Muscle layer of colon (tissue), 2 donors: ENCODE measurements around the gene BPIFB4.
"Not testable (repeated sequence)": the region's sequence is repeated elsewhere in the genome, so short reads cannot be mapped to it uniquely, and the experiment has no call there.

Experiments used
- H3K27ac ChIP-seq: one replicate; pipeline ENCODE4 v1.7.0; 2013; ENCODE audit warnings: low read depth, mild to moderate bottlenecking, low read length, moderate library complexity
- H3K27me3 ChIP-seq, 2 donors: one replicate each; pipeline ENCODE4 v1.7.0; 2013; ENCODE audit warnings: low read length in 2 of 2, mild to moderate bottlenecking in 2 of 2; ENCODE audit not compliant: insufficient read depth in 2 of 2, control insufficient read depth in 1 of 2
- H3K36me3 ChIP-seq: one replicate; pipeline ENCODE4 v1.7.0; 2013; ENCODE audit warnings: mild to moderate bottlenecking, low read length; ENCODE audit not compliant: insufficient read depth
- H3K4me1 ChIP-seq: one replicate; pipeline ENCODE4 v1.7.0; 2013; ENCODE audit warnings: mild to moderate bottlenecking, low read length; ENCODE audit not compliant: insufficient read depth
- H3K4me3 ChIP-seq, 2 donors: one replicate each; pipeline ENCODE4 v1.7.0; 2013; ENCODE audit warnings: low read length in 2 of 2, low read depth in 1 of 2, mild to moderate bottlenecking in 1 of 2, moderate library complexity in 1 of 2
- H3K9ac ChIP-seq: one replicate; pipeline ENCODE4 v1.7.0; 2013; ENCODE audit warnings: low read length
- H3K9me3 ChIP-seq: one replicate; pipeline ENCODE4 v1.7.0; 2013; ENCODE audit warnings: mild to moderate bottlenecking, low read length
- donor health status: abdominal sarcoma.
- donor health status: Adenocarcinoma of cecum.

BPIFB4 gene

GRCh38 chr20:33108661-33109060 is 29.2 kb downstream of the BPIFB4 start:
- Histone ChIP-seq H3K4me1 (no peaks in the 10 kb centered on the region), H3K27me3 (no peaks in the 10 kb centered on the region), H3K9ac (no peak overlapping the region), H3K36me3 (no peaks in the 10 kb centered on the region), H3K4me3 (no peak overlapping the region), H3K9me3 (no peaks in the 10 kb centered on the region), H3K27ac (no peak overlapping the region)

GRCh38 chr20:33110147-33110825 is 30.8 kb downstream of the BPIFB4 start:
- Histone ChIP-seq H3K4me3 (no peak overlapping the region), H3K27me3 (no peaks in the 10 kb centered on the region), H3K9ac (no peak overlapping the region), H3K4me1 (no peaks in the 10 kb centered on the region), H3K36me3 (no peaks in the 10 kb centered on the region), H3K27ac (no peak overlapping the region), H3K9me3 (no peaks in the 10 kb centered on the region)

- H3K27me3 ChIP-seq, result no peaks in the 10 kb centered on the region
- H3K9ac ChIP-seq, result no peak overlapping the region
- H3K36me3 ChIP-seq, result no peaks in the 10 kb centered on the region
- H3K4me3 ChIP-seq, result no peak overlapping the region
- no peaks in the 10 kb centered on the region for H3K9me3 ChIP-seq
- no peaks in the 10 kb centered on the region for H3K4me1 ChIP-seq
- H3K27ac ChIP-seq, result no peak overlapping the region
Observed at GRCh38 chr20:33111306-33111705, 31.9 kb downstream of the BPIFB4 start.

GRCh38 chr20:33112547-33113386 is 33.3 kb downstream of the BPIFB4 start:
- H3K9ac ChIP-seq, result no peak overlapping the region
- no peaks in the 10 kb centered on the region for H3K27me3 ChIP-seq
- H3K4me1 ChIP-seq, result no peaks in the 10 kb centered on the region
- H3K4me3 ChIP-seq, result no peak overlapping the region
- no peaks in the 10 kb centered on the region for H3K9me3 ChIP-seq
- H3K27ac ChIP-seq, result no peak overlapping the region
- H3K36me3 ChIP-seq, result no peaks in the 10 kb centered on the region

GRCh38 chr20:33113387-33113908 is 34.0 kb downstream of the BPIFB4 start:
- Histone ChIP-seq H3K27ac (no peak overlapping the region), H3K9me3 (no peaks in the 10 kb centered on the region), H3K27me3 (no peaks in the 10 kb centered on the region), H3K4me3 (no peak overlapping the region), H3K36me3 (no peaks in the 10 kb centered on the region), H3K9ac (no peak overlapping the region), H3K4me1 (no peaks in the 10 kb centered on the region)

- not testable (repeated sequence) for H3K9me3 ChIP-seq, H3K9ac ChIP-seq, H3K36me3 ChIP-seq, H3K27ac ChIP-seq, H3K4me3 ChIP-seq, H3K4me1 ChIP-seq, H3K27me3 ChIP-seq
Observed at GRCh38 chr20:33115501-33115900, 36.1 kb downstream of the BPIFB4 start.

GRCh38 chr20:33119725-33120720 is 40.6 kb downstream of the BPIFB4 start:
- H3K4me1 ChIP-seq, result no peaks in the 10 kb centered on the region
- H3K36me3 ChIP-seq, result no peaks in the 10 kb centered on the region
- no peaks in the 10 kb centered on the region for H3K9me3 ChIP-seq
- H3K27me3 ChIP-seq, result no peaks in the 10 kb centered on the region
- H3K27ac ChIP-seq, result no peak overlapping the region
- H3K9ac ChIP-seq, result no peak overlapping the region
- no peak overlapping the region for H3K4me3 ChIP-seq

GRCh38 chr20:33120934-33121333 is 41.5 kb downstream of the BPIFB4 start:
- Histone ChIP-seq H3K4me3 (no peak overlapping the region), H3K9ac (no peak overlapping the region), H3K27me3 (no peaks in the 10 kb centered on the region), H3K9me3 (no peaks in the 10 kb centered on the region), H3K27ac (no peak overlapping the region), H3K36me3 (no peaks in the 10 kb centered on the region), H3K4me1 (no peaks in the 10 kb centered on the region)

- H3K9me3 ChIP-seq, H3K4me1 ChIP-seq, H3K9ac ChIP-seq, H3K27me3 ChIP-seq, H3K36me3 ChIP-seq, H3K4me3 ChIP-seq, H3K27ac ChIP-seq: not testable (repeated sequence)
Observed at GRCh38 chr20:33122297-33122696, 42.9 kb downstream of the BPIFB4 start.

- Histone ChIP-seq H3K36me3 (no peaks in the 10 kb centered on the region), H3K4me3 (no peak overlapping the region), H3K27me3 (no peaks in the 10 kb centered on the region), H3K27ac (no peak overlapping the region), H3K9me3 (no peaks in the 10 kb centered on the region), H3K4me1 (no peaks in the 10 kb centered on the region), H3K9ac (no peak overlapping the region)
Observed at GRCh38 chr20:33124261-33124660, 44.8 kb downstream of the BPIFB4 start.

- Histone ChIP-seq H3K4me1 (no peaks in the 10 kb centered on the region), H3K4me3 (no peak overlapping the region), H3K36me3 (no peaks in the 10 kb centered on the region), H3K9ac (no peak overlapping the region), H3K9me3 (no peaks in the 10 kb centered on the region), H3K27me3 (no peaks in the 10 kb centered on the region), H3K27ac (no peak overlapping the region)
Observed at GRCh38 chr20:33124994-33125393, 45.6 kb downstream of the BPIFB4 start.
